Caco-2 (cell line): Measurements from ENCODE around the gene CDC42EP3. TPM values are rescaled to one million over a fixed set of nuclear protein-coding genes. Genes with fewer than 3 reads are reported as not detected.
A peak's percentile ranks its signal among the peaks of the same experiment; 100 is the strongest.

ENCODE experiments used
- BruUV-seq: library from RNA; stranded (reverse); fragments of 400-500 nt; replicated peaks from 2 replicates; lab custom pipeline; 2021; lab: Mats Ljungman, UMichigan
- CTCF ChIA-PET: fragments of 300-600 bp; sonication (Branson Sonifier 250); formaldehyde crosslinking; loops from one replicate; lab custom pipeline; 2022; ENCODE audit warnings: antibody characterized with exemption; lab: Charles Lee
- POLR2A ChIA-PET: fragments of 300-600 bp; sonication (Branson Sonifier 250); formaldehyde crosslinking; loops from one replicate; lab custom pipeline; 2022; ENCODE audit warnings: antibody characterized with exemption; lab: Charles Lee
- DNase-seq, 2 experiments: peaks; one replicate each; pipeline versions ENCODE4 v3.0.0 to v3.0.0-alpha.2; 2020 to 2022
- H3K27me3 ChIP-seq: replicated peaks from 2 replicates; pipeline ENCODE4 v1.6.0; 2011; ENCODE audit warnings: low read length; ENCODE audit not compliant: control insufficient read depth, insufficient read depth
- H3K36me3 ChIP-seq: 2 replicates; pipeline ENCODE4 v1.5.1; 2011; ENCODE audit warnings: low read length; ENCODE audit not compliant: control insufficient read depth, insufficient read depth
- H3K4me1 ChIP-seq: fragments of 250-450 bp; sonication (Bioruptor Pico); 2 replicates; pipeline ENCODE4 v1.5.1; 2020; ENCODE audit warnings: mild to moderate bottlenecking
- H3K4me3 ChIP-seq: 2 replicates; pipeline ENCODE4 v1.5.1; 2011; ENCODE audit warnings: low read depth, mild to moderate bottlenecking, control low read depth, low read length
- H3K9me3 ChIP-seq: fragments of 250-450 bp; sonication (Bioruptor Pico); 2 replicates; pipeline ENCODE4 v1.5.1; 2020; ENCODE audit warnings: mild to moderate bottlenecking, moderate library complexity
- H3K27ac Mint-ChIP-seq: one replicate; pipeline ENCODE4 v1.8.0; 2022; ENCODE audit warnings: mixed read lengths; ENCODE audit not compliant: unreplicated experiment
- H3K27me3 Mint-ChIP-seq: one replicate; pipeline ENCODE4 v1.8.0; 2022; ENCODE audit warnings: mixed read lengths; ENCODE audit not compliant: insufficient read depth, unreplicated experiment
- H3K36me3 Mint-ChIP-seq: one replicate; pipeline ENCODE4 v1.8.0; 2022; ENCODE audit warnings: mild to moderate bottlenecking, mixed read lengths; ENCODE audit not compliant: insufficient read depth, unreplicated experiment
- H3K4me1 Mint-ChIP-seq: one replicate; pipeline ENCODE4 v1.8.0; 2022; ENCODE audit warnings: low read depth, mixed read lengths; ENCODE audit not compliant: unreplicated experiment
- H3K4me3 Mint-ChIP-seq: one replicate; pipeline ENCODE4 v1.8.0; 2022; ENCODE audit warnings: mild to moderate bottlenecking, moderate library complexity, mixed read lengths; ENCODE audit not compliant: unreplicated experiment
- H3K9me3 Mint-ChIP-seq: one replicate; pipeline ENCODE4 v1.8.0; 2022; ENCODE audit warnings: mixed read lengths; ENCODE audit not compliant: unreplicated experiment
- CTCF ChIP-seq, 2 experiments: fragments of 200-600 bp in 1 of 2; IDR thresholded peaks; 1 replicate in 1 of 2; 2 replicates in 1 of 2; pipeline versions ENCODE4 v1.5.1 to v1.8.0; 2011 to 2022; ENCODE audit warnings: antibody characterized with exemption in 1 of 2, control low read depth in 1 of 2, inconsistent platforms in 1 of 2, low read depth in 1 of 2, low read length in 1 of 2, mild to moderate bottlenecking in 1 of 2, moderate library complexity in 1 of 2; ENCODE audit not compliant: insufficient read depth in 1 of 2, severe bottlenecking in 1 of 2, unreplicated experiment in 1 of 2
- intact Hi-C: fragments of 100-400 bp; cut with micrococcal nuclease; formaldehyde crosslinking; loops from one replicate; pipeline ENCODE4 v1.10.0; 2022; ENCODE audit not compliant: unreplicated experiment
- total RNA-seq: library from RNA; stranded (reverse); gene quantifications from 2 replicates; pipeline ENCODE4 v1.2.3, GENCODE V29; 2022

CDC42EP3 gene
- total RNA-seq, 1 experiment from 2014 or later = 95.8 TPM

- BruUV-seq = no TSS peak
- H3K27me3 ChIP-seq = no peaks in the 10 kb centered on the region
- H3K4me3 Mint-ChIP-seq = peak overlapping the region; percentile 27
- no peak overlapping the region for H3K4me3 ChIP-seq
- peaks cover 14% of the 10 kb centered on the region for H3K4me1 Mint-ChIP-seq
- ChIA-PET POLR2A (no interaction called here), CTCF (no interaction called here)
- DNase-seq = no peak
- H3K9me3 Mint-ChIP-seq = no peaks in the 10 kb centered on the region
- H3K4me1 ChIP-seq = peaks cover 22% of the 10 kb centered on the region
- H3K27me3 Mint-ChIP-seq = no peaks in the 10 kb centered on the region
- peaks cover 94% of the 10 kb centered on the region for H3K36me3 Mint-ChIP-seq
- H3K36me3 ChIP-seq = no peaks in the 10 kb centered on the region
- intact Hi-C loops = no loop called here
- H3K9me3 ChIP-seq = no peaks in the 10 kb centered on the region
- no peak for TF ChIP-seq CTCF (IDR thresholded peaks at IDR 0.05; ENCODE audit: insufficient read depth in 1 of 2, low read depth in 1 of 2, low read length in 1 of 2, severe bottlenecking in 1 of 2, unreplicated experiment in 1 of 2)
- no peak overlapping the region for H3K27ac Mint-ChIP-seq
Measured at GRCh38 chr2:37667704-37668103, 3.7 kb downstream of the CDC42EP3 start.

- no peaks in the 10 kb centered on the region for H3K9me3 Mint-ChIP-seq
- BruUV-seq = no TSS peak
- peaks cover 14% of the 10 kb centered on the region for H3K4me1 Mint-ChIP-seq
- POLR2A ChIA-PET = no interaction called here
- H3K4me3 ChIP-seq = no peak overlapping the region
- CTCF ChIA-PET = no interaction called here
- H3K36me3 ChIP-seq = no peaks in the 10 kb centered on the region
- no peak for DNase-seq
- H3K27me3 ChIP-seq = no peaks in the 10 kb centered on the region
- H3K4me1 ChIP-seq = peaks cover 22% of the 10 kb centered on the region
- no peaks in the 10 kb centered on the region for H3K9me3 ChIP-seq
- H3K4me3 Mint-ChIP-seq = no peak overlapping the region
- intact Hi-C loops = no loop called here
- TF ChIP-seq CTCF (IDR thresholded peaks at IDR 0.05; ENCODE audit: insufficient read depth in 1 of 2, low read depth in 1 of 2, low read length in 1 of 2, severe bottlenecking in 1 of 2, unreplicated experiment in 1 of 2) = no peak
- H3K27me3 Mint-ChIP-seq = no peaks in the 10 kb centered on the region
- H3K27ac Mint-ChIP-seq = no peak overlapping the region
- peaks cover 92% of the 10 kb centered on the region for H3K36me3 Mint-ChIP-seq
Measured at GRCh38 chr2:37666772-37667171, 4.7 kb downstream of the CDC42EP3 start.

- intact Hi-C loops = no loop called here
- H3K36me3 ChIP-seq = no peaks in the 10 kb centered on the region
- no peaks in the 10 kb centered on the region for H3K27me3 ChIP-seq
- no peaks in the 10 kb centered on the region for H3K9me3 Mint-ChIP-seq
- TF ChIP-seq CTCF (IDR thresholded peaks at IDR 0.05; ENCODE audit: insufficient read depth in 1 of 2, low read depth in 1 of 2, low read length in 1 of 2, severe bottlenecking in 1 of 2, unreplicated experiment in 1 of 2) = no peak
- H3K27ac Mint-ChIP-seq = no peak overlapping the region
- CTCF ChIA-PET = no interaction called here
- no peaks in the 10 kb centered on the region for H3K27me3 Mint-ChIP-seq
- H3K4me3 ChIP-seq = no peak overlapping the region
- no peaks in the 10 kb centered on the region for H3K9me3 ChIP-seq
- H3K4me3 Mint-ChIP-seq = no peak overlapping the region
- BruUV-seq = no TSS peak
- DNase-seq = no peak
- peaks cover 30% of the 10 kb centered on the region for H3K4me1 ChIP-seq
- peaks cover 24% of the 10 kb centered on the region for H3K4me1 Mint-ChIP-seq
- POLR2A ChIA-PET = no interaction called here
- peaks cover 92% of the 10 kb centered on the region for H3K36me3 Mint-ChIP-seq
Measured at GRCh38 chr2:37665604-37666362, 5.7 kb downstream of the CDC42EP3 start.
